NCI-H82 treated with DMSO at 0.1 percent for 48 hours (cell line): Measurements from ENCODE around the gene CORIN.
"Not testable (repeated sequence)": the region's sequence is repeated elsewhere in the genome, so short reads cannot be mapped to it uniquely, and the experiment has no call there.

Source experiments
- DNase-seq: peaks from one replicate; lab custom pipeline; 2025; ENCODE audit not compliant: unreplicated experiment; lab: John Stamatoyannopoulos, UW

CORIN gene

DNA sequence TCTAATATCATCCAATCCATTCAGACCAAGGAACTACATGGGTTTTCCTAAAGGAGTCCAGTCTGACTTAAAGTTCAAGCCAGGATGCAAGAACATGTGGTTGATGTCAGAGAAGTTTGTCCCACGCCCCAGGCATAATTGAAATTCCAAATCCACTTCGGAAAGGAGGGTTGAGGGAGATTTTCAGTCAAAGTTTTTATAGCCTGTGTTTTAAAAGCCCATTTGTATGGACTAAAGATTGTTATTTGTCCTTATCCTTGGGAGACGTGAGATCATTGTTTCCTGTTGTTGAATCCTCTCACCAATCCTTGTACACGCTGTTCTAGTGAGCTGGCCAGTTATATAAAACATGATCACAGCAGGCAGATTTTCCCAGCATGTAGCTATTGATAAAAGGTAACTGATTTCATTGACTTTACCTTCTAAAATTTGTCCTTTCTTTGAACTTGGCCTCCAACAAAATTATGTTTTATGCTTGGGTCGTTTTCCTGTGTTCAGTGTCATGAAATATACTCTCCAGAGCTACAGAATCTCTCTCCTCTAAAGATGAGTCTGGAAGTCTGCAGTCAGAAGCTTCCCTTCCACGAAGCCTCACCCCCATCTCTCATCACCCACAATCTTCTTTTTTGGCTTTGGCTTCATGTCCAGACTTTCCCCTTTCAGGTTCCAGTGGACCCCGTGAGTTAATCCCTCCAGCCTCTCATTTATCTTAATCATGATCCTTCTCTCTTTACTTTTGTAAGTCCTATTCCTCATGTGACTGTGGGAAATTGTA, 259.9 kb downstream of the CORIN start:
- no peak for DNase-seq

DNA sequence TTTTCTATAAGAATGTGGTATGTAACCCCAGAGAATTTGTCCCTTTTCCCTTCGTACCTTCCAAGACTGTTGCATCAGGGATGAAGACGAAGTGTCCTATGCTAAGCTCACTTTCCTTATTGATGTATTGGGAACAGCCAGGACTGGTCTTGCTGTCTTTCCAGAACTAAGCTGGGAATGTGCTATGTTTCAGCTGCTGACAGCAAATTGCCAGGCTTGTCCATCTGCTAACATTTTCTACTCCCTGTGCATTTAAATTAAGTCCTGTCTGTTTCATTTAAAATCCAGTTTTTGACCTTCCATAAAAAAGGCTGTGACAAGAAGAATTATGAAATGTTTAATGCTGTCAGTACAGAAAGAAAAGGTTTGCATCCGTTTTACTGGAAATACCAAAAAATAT, 264.9 kb downstream of the CORIN start:
- DNase-seq = no peak

DNA sequence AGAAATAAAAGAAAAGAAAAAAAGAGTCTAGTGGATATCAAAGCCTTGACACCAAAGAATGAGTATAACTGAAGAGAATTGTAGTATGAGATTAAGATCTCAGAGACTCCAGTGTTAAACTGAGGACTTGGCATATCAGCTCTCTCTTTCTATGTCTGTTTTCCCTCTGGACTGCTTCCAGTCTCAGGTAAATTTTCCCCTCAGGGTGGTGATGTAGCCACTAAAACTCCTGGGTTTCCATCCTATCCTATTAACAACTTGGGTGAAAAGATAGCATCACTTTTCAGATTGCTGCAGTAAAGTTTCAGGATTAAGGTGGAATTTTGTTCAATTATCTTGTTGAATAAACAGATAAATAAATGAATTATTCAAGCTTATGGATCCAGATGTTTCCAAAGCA, 267.1 kb downstream of the CORIN start:
- DNase-seq = no peak

DNA sequence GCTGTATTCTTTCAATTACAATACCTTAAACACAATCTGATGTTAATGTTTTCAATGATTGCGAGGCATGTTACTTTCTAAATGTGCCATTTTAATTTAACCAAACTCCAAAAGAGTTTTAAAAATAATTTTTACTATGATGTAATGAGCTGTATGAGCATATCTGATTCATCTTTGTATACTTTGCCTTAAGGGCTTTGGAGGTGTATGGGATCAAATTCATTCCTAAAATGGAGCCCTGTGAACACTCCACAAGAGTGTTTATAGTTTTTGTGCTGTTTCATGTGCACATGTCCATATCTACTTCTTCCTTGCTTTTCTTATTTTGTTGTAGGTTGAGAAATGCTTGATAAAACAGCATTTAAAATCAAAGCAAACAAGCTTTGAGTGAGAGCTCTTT, 270.4 kb downstream of the CORIN start:
- no peak for DNase-seq

DNA sequence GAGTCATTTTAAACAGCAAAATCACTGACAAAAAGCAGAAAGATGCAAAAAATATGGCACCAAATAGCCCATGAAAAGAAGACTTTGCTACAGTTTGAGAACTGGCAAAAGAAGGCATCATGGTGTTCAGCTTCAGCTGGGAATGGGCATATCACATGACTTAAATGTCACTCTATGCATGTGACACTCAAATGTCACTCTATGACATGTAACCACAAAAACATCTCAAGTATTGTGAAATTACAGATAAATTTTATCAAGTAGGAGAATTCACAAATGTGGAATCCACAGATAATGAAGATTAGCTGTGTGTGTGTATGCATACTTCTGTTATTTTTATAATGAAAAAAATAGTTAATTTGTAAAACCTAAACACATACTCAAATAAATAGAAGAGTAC, 270.9 kb downstream of the CORIN start:
- no peak for DNase-seq

DNA sequence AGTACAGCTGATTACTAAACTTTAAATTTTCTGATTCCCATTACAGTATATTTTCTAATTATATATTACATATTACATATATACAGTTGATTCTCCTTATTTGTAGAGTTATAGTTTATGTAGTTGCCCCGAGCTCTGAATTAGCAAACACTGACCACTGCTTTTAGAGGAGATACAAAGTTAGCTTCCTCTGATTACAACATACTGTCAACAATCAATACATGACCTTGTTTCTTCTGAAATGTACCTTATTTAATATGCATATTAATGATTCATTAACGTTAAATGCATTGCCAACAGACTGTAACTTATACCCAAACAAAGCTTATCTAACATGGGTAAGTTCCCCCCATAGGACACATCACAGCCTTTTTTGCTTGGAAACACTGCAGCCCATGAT, 271.3 kb downstream of the CORIN start:
- DNase-seq = no peak

DNA sequence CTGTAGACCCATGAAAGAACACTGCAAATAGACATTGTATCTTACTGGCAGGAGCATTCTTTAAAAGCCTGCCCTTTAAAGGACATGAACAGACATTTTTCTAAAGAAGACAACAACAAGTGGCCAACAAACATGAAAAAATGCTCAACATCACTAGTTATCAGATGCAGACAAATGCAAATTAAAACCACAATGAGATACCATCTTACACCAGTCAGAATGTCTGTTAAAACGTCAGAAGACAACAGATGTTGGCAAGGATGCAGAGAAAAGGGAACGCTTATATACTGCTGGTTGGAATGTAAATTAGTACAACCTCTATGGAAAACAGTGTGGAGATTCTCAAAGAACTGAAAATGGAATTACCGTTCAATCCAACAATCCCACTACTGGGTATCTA, 275.6 kb downstream of the CORIN start:
- no peak for DNase-seq

DNA sequence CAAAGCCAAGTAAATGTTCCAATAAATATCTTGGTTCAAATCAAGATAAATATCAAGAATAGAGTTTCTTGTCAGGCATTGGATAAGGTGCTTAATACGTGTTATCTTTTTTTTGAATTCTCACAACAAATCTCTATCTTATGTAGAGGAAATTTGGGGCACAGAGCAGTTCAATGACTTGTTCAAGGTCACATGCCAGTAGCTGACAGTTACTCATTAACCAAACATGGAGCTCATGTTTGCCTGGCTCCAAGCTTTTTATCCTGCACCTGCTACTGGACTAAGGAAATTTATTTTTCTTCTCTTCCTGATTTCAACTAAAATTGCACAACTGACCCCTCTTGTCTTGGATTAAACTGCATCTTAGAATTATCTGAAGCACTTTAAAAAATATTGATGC, 276.5 kb downstream of the CORIN start:
- DNase-seq = no peak

DNA sequence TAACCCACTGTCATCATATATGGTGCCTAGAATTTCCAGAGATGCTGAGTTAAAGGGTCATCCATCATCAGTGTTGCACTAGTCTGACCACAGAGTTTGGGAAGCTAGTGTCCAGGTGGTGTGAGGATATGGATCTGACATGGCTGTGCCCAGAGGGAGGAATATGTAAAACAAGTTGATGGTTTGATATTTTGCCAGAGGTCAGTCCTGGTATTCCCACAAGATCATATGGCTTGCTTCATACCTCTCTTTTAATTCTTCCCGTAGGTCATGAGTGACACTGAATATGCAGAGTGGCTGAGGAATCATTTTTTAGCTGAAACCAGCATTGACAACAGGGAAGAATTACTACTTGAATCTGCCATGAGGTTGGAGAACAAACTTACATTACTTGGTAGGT, 277.2 kb downstream of the CORIN start:
- no peak for DNase-seq

DNA sequence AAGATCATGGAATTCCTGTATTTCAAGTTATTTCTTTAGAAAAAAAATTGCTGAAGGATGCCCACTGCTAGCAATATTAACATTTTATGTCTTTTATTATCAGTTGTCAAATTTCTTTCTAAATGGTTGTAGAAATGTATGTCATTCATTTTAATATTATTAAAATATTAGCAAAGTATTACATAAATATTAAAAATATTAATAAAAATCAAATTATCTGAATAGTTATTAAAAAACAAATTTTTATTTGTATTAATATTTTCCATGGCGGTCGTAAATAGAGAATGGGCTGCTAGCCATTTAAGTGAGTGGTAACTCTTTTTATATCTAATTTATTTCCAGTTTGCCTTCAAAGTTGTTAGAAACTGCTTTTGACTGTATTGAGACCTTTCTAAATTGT, 280.6 kb downstream of the CORIN start:
- DNase-seq = no peak

DNA sequence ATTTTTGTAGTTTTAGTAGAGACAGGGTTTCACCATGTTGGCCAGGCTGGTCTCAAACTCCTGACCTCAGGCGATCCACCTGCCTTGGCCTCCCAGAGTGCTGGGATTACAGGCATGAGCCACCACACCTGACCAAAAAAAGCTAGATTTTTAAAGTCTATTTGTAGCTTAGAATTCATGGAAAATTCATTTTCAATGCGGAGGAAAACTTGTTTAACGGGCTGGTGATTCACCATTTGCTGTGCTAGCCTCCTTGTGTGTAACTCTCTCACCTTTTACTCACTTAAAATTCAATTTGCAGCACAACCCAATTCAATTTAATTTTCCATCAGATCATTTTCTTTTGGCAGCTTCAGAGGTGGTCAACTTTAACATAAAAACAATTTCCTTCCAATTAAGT, 281.9 kb downstream of the CORIN start:
- not testable (repeated sequence) for DNase-seq

DNA sequence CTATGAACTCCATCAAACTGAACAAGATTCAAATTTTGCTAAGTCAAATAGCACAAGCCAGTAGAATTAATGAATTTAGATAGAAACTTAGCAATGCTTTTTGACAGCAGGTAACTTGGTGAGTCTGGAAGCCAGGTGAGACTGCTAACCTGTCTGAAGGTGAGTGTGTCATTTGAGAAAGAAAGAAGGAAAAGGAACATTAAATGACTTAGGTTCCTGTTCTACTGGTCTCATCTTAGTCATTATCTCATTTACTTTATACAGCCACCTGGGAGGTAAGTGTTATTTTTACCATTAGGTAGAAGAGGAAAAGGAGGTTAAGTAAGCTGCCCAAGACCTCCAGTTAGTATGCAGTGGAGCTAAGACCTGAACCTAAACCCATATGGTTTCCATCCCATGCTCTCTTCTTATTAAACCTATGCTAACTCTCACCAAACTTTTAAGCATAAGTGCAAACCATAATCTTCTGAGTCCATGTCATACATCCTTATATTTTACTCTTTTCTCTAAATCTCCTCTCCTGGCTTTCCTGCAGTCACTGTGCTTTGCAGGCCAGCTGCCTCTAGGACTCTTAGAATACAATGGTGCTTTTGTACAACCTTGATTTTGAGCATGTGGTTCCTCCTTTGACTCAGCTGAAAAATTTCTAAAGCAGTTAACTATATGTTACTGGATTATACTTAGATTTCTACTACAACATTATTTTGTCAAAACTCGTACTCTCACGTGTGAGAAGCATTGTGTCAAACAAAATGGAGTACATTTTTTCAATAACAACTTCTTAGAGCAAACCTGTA, 284.3 kb downstream of the CORIN start:
- no peak for DNase-seq

DNA sequence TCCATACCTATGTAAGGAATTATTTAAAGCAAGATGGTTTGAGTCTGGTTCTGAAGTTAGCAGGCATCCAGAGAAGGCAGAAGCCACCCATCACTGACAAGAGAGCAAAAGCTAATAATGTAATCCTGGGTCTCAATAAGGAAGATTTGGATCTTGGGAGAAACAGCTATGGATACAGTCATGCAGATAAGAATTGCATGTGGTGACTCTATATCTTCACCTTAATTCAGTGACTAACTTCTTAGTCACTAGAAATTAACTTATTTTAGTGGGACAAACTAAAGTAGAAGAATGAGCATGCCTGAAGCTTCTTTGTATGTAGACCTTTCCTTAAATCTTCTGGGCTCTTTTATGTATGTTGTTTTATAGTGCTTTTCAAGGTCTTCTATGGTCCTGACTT, 286.2 kb downstream of the CORIN start:
- DNase-seq = no peak

DNA sequence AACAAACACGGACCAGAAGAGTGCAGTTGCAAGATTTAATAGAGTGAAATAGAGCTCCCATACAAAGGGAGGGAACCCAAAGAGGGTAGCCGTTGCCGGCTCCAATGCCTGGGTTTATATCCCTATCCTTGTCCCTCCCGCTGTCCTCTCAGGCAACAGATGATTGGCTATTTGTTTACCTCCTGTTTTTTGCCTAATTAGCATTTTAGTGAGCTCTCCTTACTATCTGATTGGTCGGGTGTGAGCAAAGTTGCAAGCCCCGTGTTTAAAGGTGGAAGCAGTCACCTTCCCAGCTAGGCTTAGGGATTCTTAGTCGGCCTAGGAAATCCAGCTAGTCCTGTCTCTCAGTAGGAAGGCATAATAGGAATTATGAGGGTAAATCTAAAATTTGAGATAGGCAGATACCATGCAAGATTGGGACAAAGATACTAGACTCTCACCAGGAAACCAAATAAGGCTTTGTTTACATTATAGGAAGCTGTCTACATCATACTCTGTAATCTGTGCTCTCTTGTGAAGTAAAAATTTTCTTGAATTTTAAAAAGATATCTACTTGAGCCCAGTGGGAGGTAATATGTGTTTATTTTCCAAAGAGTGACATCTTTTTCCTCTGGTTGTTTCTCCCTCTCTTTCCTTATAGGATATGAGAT, 286.8 kb downstream of the CORIN start:
- no peak for DNase-seq

DNA sequence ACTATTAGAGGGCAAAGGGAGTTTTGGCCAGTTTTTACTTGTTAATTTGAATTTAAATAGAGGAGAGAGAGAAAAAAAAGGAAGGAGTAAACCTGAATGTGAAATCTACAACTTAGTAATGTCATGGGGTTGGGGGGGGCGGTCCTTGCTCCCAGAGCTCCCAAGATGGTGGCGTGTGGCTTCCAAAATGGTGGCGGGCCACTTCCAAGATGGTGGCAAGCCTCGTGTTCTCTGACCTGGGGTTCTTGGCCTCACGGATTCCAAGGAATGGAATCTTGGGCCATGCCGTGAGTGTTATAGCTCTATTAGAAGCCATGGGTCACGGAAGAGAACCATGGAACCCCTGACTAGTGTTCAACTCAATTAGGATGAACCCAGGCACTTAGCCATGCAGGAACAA, 287.5 kb downstream of the CORIN start:
- DNase-seq = not testable (repeated sequence)
